Peyer's patch (tissue), 4 donors: ENCODE data around the gene TRAPPC10. TPM values are rescaled to one million over a fixed set of nuclear protein-coding genes. Genes with fewer than 3 reads are reported as not detected.
"Not testable (repeated sequence)": the region's sequence is repeated elsewhere in the genome, so short reads cannot be mapped to it uniquely, and the experiment has no call there.

ENCODE experiments used
- DNase-seq, 3 donors: peaks; one replicate each; pipeline ENCODE4 v3.0.0-alpha.2; 2017 to 2019
- H3K27ac ChIP-seq, 4 donors: fragments of 200-600 bp; sonication (generic); one replicate each; pipeline ENCODE4 v1.5.1; 2016 to 2019
- H3K27me3 ChIP-seq, 2 donors: fragments of 200-600 bp; sonication (generic); one replicate each; pipeline ENCODE4 v1.5.1; 2019
- H3K36me3 ChIP-seq, 3 donors: fragments of 200-600 bp; sonication (generic); one replicate each; pipeline ENCODE4 v1.5.1; 2016 to 2019
- H3K4me1 ChIP-seq, 4 donors: fragments of 200-600 bp; sonication (generic); one replicate each; pipeline ENCODE4 v1.5.1; 2016 to 2019
- H3K4me3 ChIP-seq, 4 donors: fragments of 200-600 bp; sonication (generic); 1 replicate in 3 of 4; 2 replicates in 1 of 4; pipeline ENCODE4 v1.5.1; 2016 to 2019; ENCODE audit warnings: mild to moderate bottlenecking in 1 of 4
- H3K9me3 ChIP-seq, 4 donors: fragments of 200-600 bp; sonication (generic); one replicate each; pipeline ENCODE4 v1.5.1; 2016 to 2019; ENCODE audit warnings: mild to moderate bottlenecking in 1 of 4
- small RNA-seq, 2 donors: library from RNA; depleted of rRNA; stranded (forward); fragments of <200 nt; gene quantifications; one replicate each; pipeline ENCODE3, GENCODE V24; 2016
- total RNA-seq, 4 donors: library from RNA; depleted of rRNA; stranded (reverse); fragments of >200 nt; gene quantifications; one replicate each; pipeline ENCODE4 v1.1.0, GENCODE V29; 2016

The TRAPPC10 gene
- total RNA-seq, 4 donors from 2014 or later = 62.2 to 153 (median 93.0) TPM

DNA sequence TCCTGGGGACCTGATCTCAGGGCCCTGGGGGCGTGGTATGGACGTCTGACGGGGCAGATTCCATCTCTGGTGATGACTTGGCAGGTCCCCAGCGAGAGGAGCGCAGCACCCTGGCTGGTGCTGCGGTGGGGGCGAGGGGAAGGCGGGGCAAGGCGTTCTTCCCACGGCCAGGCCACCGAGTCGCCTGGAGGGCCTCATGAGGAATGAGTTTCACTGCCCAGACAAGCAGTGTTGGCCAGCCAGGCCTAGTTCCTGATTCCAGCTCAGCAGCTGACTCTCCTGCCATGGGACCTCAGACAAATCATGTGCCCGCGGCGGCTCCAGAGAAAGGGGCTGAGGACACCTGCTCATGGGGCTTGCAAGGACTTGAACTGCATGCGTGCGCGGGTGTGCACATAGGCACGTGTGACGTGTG, 142.7 kb downstream of the TRAPPC10 start:
- not testable (repeated sequence) for DNase-seq, H3K4me1 ChIP-seq, H3K9me3 ChIP-seq, H3K27me3 ChIP-seq, H3K4me3 ChIP-seq, H3K36me3 ChIP-seq, H3K27ac ChIP-seq

GRCh38 chr21:44155231-44155993, 143.3 kb downstream of the TRAPPC10 start:
- peak overlapping the region in 1 of 4 donors; percentile 36 for H3K27ac ChIP-seq
- H3K27me3 ChIP-seq, H3K4me3 ChIP-seq, DNase-seq, H3K4me1 ChIP-seq, H3K36me3 ChIP-seq, H3K9me3 ChIP-seq: not testable (repeated sequence)

DNA sequence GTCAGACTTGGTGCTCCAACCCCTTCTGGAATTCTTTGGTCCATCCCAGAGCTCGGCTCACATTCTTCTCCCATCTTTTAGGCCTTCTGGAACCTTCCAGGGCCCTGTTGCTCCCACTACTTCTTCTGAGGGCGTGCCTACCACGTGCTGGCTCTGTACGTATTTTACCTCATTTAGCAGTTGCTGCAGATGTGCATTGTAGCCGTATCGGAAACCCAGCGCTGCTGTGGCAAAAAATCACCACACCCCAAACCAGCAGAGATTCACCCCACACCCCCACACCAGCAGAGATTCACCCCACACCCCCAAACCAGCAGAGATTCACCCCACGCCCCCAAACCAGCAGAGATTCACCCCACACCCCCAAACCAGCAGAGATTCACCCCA, 143.9 kb downstream of the TRAPPC10 start:
- DNase-seq, H3K4me1 ChIP-seq, H3K4me3 ChIP-seq, H3K9me3 ChIP-seq, H3K27me3 ChIP-seq, H3K36me3 ChIP-seq, H3K27ac ChIP-seq: not testable (repeated sequence)

Small RNAs within 50 kb of the gene (small RNA-seq; reads per million reads assigned to genes)
- gene RNU6-1150P = 0 reads per million in 2 donors

Other genes starting within 250 kb of the TRAPPC10 start
- gene CSTB, start 236.0 kb upstream of the TRAPPC10 start, total RNA-seq = 10 to 100 TPM in 3 of 4 donors, 1 to 10 TPM in 1; 7.4 to 16.1 (median 13.3) TPM
- 10 to 100 TPM; 11.1 to 32.2 (median 12.9) TPM for gene RRP1, start 222.7 kb upstream of the TRAPPC10 start, total RNA-seq
- 100 to 1,000 TPM in 3 of 4 donors, 10 to 100 TPM in 1; 63.5 to 225 (median 161) TPM for gene AGPAT3, start 147.1 kb upstream of the TRAPPC10 start, total RNA-seq
- gene PWP2, start 95.1 kb downstream of the TRAPPC10 start, total RNA-seq = 10 to 100 TPM in 2 of 4 donors, 1 to 10 TPM in 2; 5.6 to 63.5 (median 10.6) TPM
- 10 to 100 TPM; 16.5 to 42.9 (median 23.0) TPM for gene GATD3, start 121.4 kb downstream of the TRAPPC10 start, total RNA-seq
- gene ICOSLG, start 228.6 kb downstream of the TRAPPC10 start, total RNA-seq = 10 to 100 TPM in 2 of 4 donors, 1 to 10 TPM in 2; 6.3 to 38.0 (median 9.3) TPM
- not detected for gene DNMT3L, start 249.6 kb downstream of the TRAPPC10 start, total RNA-seq